Lower leg skin (tissue), 3 donors: ENCODE data around the gene PPP4R1.

ENCODE experiments used
- CTCF ChIP-seq, 3 donors: fragments of 450-650 bp; IDR thresholded peaks; one replicate each; pipeline ENCODE4 v1.5.1; 2016; ENCODE audit warnings: antibody characterized with exemption in 3 of 3, mild to moderate bottlenecking in 3 of 3, moderate library complexity in 2 of 3
- POLR2A ChIP-seq, 2 donors: fragments of 450-650 bp; IDR thresholded peaks; one replicate each; pipeline ENCODE4 v1.6.1; 2016 to 2017; ENCODE audit warnings: antibody characterized with exemption in 2 of 2, mild to moderate bottlenecking in 1 of 2, moderate library complexity in 1 of 2

GRCh38 chr18:9563331-9563730 lies 51.0 kb downstream of the PPP4R1 start:
- no peak for TF ChIP-seq CTCF (IDR thresholded peaks at IDR 0.05)
- TF ChIP-seq POLR2A (IDR thresholded peaks at IDR 0.05): no peak
